ENCODE results near the gene HCN3.

- no peak for TF ChIP-seq CTCF (tag by site-specific recombination; IDR thresholded peaks at IDR 0.05)
- no peak for TF ChIP-seq GFI1B (tag by site-specific recombination; IDR thresholded peaks at IDR 0.05)
- TF ChIP-seq ZBTB8A (tag by site-specific recombination; IDR thresholded peaks at IDR 0.05), result no peak
Measured at GRCh38 chr1:155287987-155288543, 10.8 kb downstream of the HCN3 start.

All from HEK293 (cell line).